HAP-1 (cell line): ENCODE results near the gene TDRD9.

ENCODE experiments used
- DNase-seq, 2 experiments: peaks; one replicate each; pipeline ENCODE4 v3.0.0-alpha.2; 2016 to 2020; ENCODE audit warnings: low spot score in 2 of 2
- H3K27me3 ChIP-seq: fragments of 250-450 bp; sonication (Bioruptor Pico); 2 replicates; pipeline ENCODE4 v1.5.1; 2020; ENCODE audit warnings: low read depth, mild to moderate bottlenecking, moderate library complexity
- H3K36me3 ChIP-seq: fragments of 250-450 bp; sonication (Bioruptor Pico); replicated peaks from 2 replicates; pipeline ENCODE4 v1.5.1; 2020; ENCODE audit warnings: mild to moderate bottlenecking
- H3K4me1 ChIP-seq: fragments of 250-450 bp; sonication (Bioruptor Pico); 2 replicates; pipeline ENCODE4 v1.5.1; 2020; ENCODE audit warnings: mild to moderate bottlenecking
- H3K4me3 ChIP-seq: fragments of 250-450 bp; sonication (Bioruptor Pico); 2 replicates; pipeline ENCODE4 v1.5.1; 2020; ENCODE audit warnings: mild to moderate bottlenecking, moderate library complexity
- H3K9me3 ChIP-seq: fragments of 250-450 bp; sonication (Bioruptor Pico); 2 replicates; pipeline ENCODE4 v1.5.1; 2020; ENCODE audit warnings: mild to moderate bottlenecking, moderate library complexity
- in situ Hi-C: fragments of 300-500 bp; cut with MboI; formaldehyde crosslinking; loops from 3 replicates; pipeline ENCODE4 v1.14.3; 2020; ENCODE audit warnings: low sequenced_read_pairs, inconsistent platforms, mixed read lengths

TDRD9 gene

DNA sequence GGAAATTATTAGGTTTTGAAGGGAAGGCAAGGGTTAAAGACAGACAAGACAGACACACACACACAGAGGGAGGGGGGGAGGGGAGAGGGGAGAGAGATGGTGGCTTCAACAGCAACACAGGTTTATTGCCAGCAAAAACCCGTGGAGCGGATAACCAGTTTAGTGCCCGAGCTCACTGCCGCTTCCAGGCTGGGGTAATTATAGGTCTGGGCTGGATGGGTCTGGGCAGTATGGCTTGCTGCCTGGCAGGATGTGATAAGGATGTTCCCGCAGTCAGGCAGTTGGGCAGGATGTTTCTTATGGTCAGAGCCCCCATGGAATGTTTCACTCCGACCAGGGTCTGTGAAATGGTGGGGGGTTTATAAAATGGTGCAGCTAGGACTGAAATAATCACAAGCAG is 4.4 kb upstream of the TDRD9 start:
- no peak for DNase-seq
- in situ Hi-C loops: no loop called here
- no peaks in the 10 kb centered on the region for H3K9me3 ChIP-seq
- H3K36me3 ChIP-seq: peaks cover 2% of the 10 kb centered on the region
- peaks cover 4% of the 10 kb centered on the region; the same call in 1 of the 2 replicates for H3K27me3 ChIP-seq
- H3K4me1 ChIP-seq: no peaks in the 10 kb centered on the region
- no peak overlapping the region for H3K4me3 ChIP-seq

DNA sequence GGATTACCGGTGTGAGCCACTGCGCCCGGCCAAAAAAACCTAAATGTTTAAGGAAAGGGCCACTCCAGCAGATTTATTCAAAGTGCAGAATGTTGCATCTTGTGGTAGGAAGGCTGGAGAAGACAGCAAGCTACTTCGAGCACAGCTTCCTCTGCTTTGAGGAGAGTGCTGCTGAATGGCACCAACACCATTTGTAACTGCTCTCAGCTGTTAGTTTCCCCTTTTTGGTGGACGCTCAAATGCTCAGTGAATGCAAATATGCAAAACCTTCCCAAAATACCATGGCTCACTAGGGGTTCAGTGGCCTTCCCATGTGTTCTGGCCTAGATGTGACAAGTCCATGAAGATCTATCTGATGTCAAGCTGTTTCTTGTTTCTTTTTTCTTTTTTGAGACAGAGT is 2.9 kb upstream of the TDRD9 start:
- Histone ChIP-seq H3K4me3 (no peak overlapping the region), H3K36me3 (no peaks in the 10 kb centered on the region; the same call in 1 of the 2 replicates), H3K9me3 (no peaks in the 10 kb centered on the region), H3K27me3 (peaks cover 4% of the 10 kb centered on the region; the same call in 1 of the 2 replicates), H3K4me1 (no peaks in the 10 kb centered on the region)
- in situ Hi-C loops: no loop called here
- no peak for DNase-seq

DNA sequence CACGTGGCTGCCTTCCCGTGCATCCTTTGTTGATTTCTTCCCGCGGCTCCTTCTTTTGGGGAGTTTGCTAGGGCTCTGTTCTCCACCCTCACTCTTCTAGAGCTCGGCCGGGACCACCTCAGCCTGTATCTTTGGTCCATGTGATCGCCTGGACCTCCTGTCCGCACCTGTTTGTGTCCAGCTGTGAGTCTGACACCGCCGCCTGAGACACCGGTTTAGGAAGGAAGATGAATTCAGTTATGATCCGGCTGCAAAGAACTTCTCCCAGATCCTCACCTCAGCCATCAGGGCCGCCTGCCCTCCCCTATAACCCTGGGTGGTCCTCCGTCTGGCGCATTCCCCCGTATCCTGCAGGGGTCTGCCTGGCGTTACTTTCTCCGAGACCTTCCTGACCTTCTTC is 690 bp upstream of the TDRD9 start:
- no peaks in the 10 kb centered on the region for H3K4me1 ChIP-seq
- H3K27me3 ChIP-seq: peaks cover 4% of the 10 kb centered on the region; the same call in 1 of the 2 replicates
- no peaks in the 10 kb centered on the region for H3K36me3 ChIP-seq
- DNase-seq: no peak
- in situ Hi-C loops: no loop called here
- no peaks in the 10 kb centered on the region for H3K9me3 ChIP-seq
- no peak overlapping the region for H3K4me3 ChIP-seq

DNA sequence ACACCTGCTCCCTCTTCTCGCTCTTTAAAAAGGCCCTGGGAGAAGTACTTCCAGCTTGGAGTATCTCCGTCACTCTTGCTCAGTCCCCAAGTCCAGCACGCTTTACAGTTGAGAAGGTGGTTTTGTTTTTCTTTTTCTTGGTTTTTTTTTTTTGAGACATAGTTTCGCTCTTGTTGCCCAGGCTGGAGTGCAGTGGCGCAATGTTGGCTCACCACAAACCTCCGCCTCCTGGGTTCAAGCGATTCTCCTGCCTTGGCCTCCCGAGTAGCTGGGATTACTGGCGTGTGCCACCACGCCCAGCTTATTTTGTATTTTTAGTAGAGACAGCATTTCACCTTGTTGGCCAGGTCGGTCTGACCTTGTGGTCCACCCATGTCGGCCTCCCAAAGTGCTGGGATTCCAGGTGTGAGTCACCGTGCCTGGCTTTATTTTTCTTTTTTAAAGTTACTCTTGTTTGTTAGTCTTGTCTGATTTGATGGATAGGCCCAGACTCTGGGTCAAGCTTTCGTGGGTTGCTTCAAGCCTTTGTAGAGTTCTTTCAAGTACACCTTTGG is 1.9 kb downstream of the TDRD9 start:
- H3K36me3 ChIP-seq: no peaks in the 10 kb centered on the region
- no peaks in the 10 kb centered on the region for H3K9me3 ChIP-seq
- no peaks in the 10 kb centered on the region for H3K4me1 ChIP-seq
- DNase-seq: no peak
- H3K27me3 ChIP-seq: peaks cover 5% of the 10 kb centered on the region; the same call in 1 of the 2 replicates
- H3K4me3 ChIP-seq: no peak overlapping the region
- in situ Hi-C loops: no loop called here

GRCh38 chr14:103931422-103931821 is 3.2 kb downstream of the TDRD9 start:
- Histone ChIP-seq H3K4me1 (no peaks in the 10 kb centered on the region), H3K9me3 (no peaks in the 10 kb centered on the region), H3K27me3 (peaks cover 5% of the 10 kb centered on the region; the same call in 1 of the 2 replicates), H3K4me3 (no peak overlapping the region), H3K36me3 (no peaks in the 10 kb centered on the region)
- in situ Hi-C loops: no loop called here
- no peak for DNase-seq

- no peaks in the 10 kb centered on the region for H3K36me3 ChIP-seq
- peaks cover 5% of the 10 kb centered on the region; the same call in 1 of the 2 replicates for H3K27me3 ChIP-seq
- H3K9me3 ChIP-seq: no peaks in the 10 kb centered on the region
- no peak for DNase-seq
- in situ Hi-C loops: no loop called here
- H3K4me3 ChIP-seq: no peak overlapping the region
- H3K4me1 ChIP-seq: no peaks in the 10 kb centered on the region
These were observed 4.7 kb downstream of the TDRD9 start for GRCh38 chr14:103932791-103933490.

DNA sequence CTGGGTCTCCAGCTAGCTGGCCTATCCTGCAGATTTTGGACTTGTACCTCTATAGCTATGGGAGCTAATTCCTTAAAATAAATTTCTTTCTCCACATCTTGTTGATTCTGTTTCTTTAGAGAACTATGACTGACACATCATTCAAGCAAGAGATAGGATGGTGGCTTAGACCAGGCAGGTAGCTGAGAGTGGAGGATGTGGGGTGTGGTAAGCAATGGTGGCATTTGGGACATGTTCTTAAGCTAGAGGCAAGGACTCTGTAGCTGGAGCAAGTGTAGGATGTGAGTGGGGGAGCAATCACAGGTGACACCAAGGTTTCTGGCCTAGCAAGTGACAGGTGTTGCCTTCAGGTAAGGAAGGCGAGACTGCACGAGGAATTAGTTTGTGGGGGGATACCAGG is 6.8 kb downstream of the TDRD9 start:
- in situ Hi-C loops: no loop called here
- Histone ChIP-seq H3K27me3 (peaks cover 10% of the 10 kb centered on the region), H3K4me1 (no peaks in the 10 kb centered on the region), H3K9me3 (no peaks in the 10 kb centered on the region), H3K36me3 (no peaks in the 10 kb centered on the region), H3K4me3 (no peak overlapping the region)
- no peak for DNase-seq

DNA sequence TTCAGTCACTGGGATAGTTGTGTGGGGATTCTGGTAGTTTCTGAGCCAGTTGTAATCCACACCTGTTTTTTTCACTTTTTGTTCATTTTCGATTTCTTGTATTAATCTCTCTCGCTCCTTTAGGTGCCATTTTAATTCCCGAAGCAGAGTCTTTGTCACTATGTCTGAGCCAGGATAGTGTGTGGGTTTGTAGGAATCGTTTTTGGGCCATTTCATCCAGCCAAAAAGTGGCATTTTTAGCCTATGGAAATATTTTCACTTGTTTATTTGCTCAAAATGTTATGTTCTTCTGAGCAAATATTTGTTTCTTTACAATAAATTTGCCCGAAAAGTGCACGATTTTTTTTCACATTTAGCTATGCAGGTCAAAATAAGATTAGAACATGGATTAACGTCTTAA is 13.2 kb downstream of the TDRD9 start:
- no peak for DNase-seq
- H3K9me3 ChIP-seq: 0 out of 2 replicates have a peak, but pooled peaks cover 2% of the 10 kb centered on the region
- no peaks in the 10 kb centered on the region for H3K36me3 ChIP-seq
- H3K4me3 ChIP-seq: no peak overlapping the region
- H3K27me3 ChIP-seq: peaks cover 33% of the 10 kb centered on the region
- in situ Hi-C loops: no loop called here
- no peaks in the 10 kb centered on the region; the same call in 1 of the 2 replicates for H3K4me1 ChIP-seq

DNA sequence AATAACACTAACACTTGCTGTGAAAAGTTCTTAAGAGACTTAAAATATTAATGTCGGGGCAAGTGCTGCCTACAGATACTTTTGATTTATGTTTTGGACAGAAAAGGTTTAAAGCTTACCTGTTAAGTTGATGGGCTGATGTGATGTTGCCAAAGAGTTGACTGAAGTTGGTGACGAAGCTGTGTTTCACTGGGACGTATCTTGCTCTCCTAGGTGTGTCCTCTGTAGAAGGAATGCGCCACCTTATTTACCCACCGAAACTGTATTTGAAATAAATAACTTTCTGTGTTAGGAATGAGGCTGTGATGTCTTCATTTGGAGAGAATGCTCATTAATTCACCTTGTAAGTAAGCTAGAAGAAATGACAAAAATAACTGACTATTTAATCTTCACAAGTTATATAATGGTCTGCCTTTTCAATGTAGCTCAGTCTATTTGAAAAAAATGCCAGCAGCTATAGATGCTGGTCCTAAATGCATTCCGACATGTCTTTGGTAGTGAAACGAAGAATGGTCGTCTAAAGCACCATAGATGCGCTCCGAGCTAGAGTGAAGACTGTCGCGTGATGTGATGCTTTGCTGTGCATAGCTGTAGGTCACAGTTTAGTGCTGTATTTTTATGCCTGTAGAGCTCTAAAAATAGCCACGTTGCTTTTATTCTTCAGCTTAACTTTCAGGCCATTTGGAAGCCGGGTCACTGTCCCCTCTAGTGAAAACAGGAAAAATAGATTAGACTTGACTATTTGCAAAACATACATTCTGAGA is 13.9 kb downstream of the TDRD9 start, which contains the start of gene RD3L:
RD3L (minus strand) TSS at position 557 of the 764 bp plus-strand sequence. CDS start 834 bp downstream, outside the sequence.
- Histone ChIP-seq H3K4me1 (no peaks in the 10 kb centered on the region; the same call in 1 of the 2 replicates), H3K4me3 (no peak within 1 kb of the TSS), H3K9me3 (0 out of 2 replicates have a peak, but pooled peaks cover 2% of the 10 kb centered on the region), H3K27me3 (peaks cover 33% of the 10 kb centered on the region), H3K36me3 (no peaks in the 10 kb centered on the region)
- in situ Hi-C loops: no loop called here
- no peak for DNase-seq

- peaks cover 33% of the 10 kb centered on the region for H3K27me3 ChIP-seq
- H3K4me1 ChIP-seq: no peaks in the 10 kb centered on the region; the same call in 1 of the 2 replicates
- 0 out of 2 replicates have a peak, but pooled peaks cover 2% of the 10 kb centered on the region for H3K9me3 ChIP-seq
- no peaks in the 10 kb centered on the region for H3K36me3 ChIP-seq
- in situ Hi-C loops: no loop called here
- DNase-seq: no peak
- no peak overlapping the region for H3K4me3 ChIP-seq
These were observed 15.4 kb downstream of the TDRD9 start for GRCh38 chr14:103943673-103944072.

DNA sequence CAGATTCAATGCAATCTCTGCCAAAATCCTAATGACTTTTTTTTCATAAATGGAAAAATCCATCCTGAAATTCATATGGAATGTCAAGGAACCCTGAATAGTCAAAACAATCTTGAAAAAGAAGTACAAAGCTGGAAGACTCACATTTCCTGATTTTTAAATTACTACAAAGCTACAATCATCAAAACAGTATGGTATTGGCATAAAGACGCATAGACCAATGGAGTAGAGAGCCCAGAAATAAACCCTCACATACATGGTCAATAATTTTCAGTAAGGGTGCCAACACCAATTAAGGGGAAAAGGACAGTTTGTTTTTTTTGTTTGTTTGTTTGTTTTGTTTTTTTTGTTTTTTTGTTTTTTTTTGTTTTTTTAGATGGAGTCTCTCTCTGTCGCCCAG is 18.7 kb downstream of the TDRD9 start:
- H3K36me3 ChIP-seq: no peaks in the 10 kb centered on the region
- no peak for DNase-seq
- no peaks in the 10 kb centered on the region; the same call in 1 of the 2 replicates for H3K4me1 ChIP-seq
- H3K27me3 ChIP-seq: 0 out of 2 replicates have a peak, but pooled peaks cover 10% of the 10 kb centered on the region
- no peak overlapping the region for H3K4me3 ChIP-seq
- in situ Hi-C loops: no loop called here
- H3K9me3 ChIP-seq: 0 out of 2 replicates have a peak, but pooled peaks cover 2% of the 10 kb centered on the region

GRCh38 chr14:103948442-103948841 is 20.2 kb downstream of the TDRD9 start:
- DNase-seq: no peak
- H3K4me3 ChIP-seq: no peak overlapping the region
- H3K9me3 ChIP-seq: 0 out of 2 replicates have a peak, but pooled peaks cover 2% of the 10 kb centered on the region
- no peaks in the 10 kb centered on the region; the same call in 1 of the 2 replicates for H3K4me1 ChIP-seq
- no peaks in the 10 kb centered on the region for H3K36me3 ChIP-seq
- in situ Hi-C loops: no loop called here
- H3K27me3 ChIP-seq: 0 out of 2 replicates have a peak, but pooled peaks cover 7% of the 10 kb centered on the region

GRCh38 chr14:103949131-103949790 is 21.0 kb downstream of the TDRD9 start:
- Histone ChIP-seq H3K36me3 (no peaks in the 10 kb centered on the region), H3K27me3 (0 out of 2 replicates have a peak, but pooled peaks cover 7% of the 10 kb centered on the region), H3K9me3 (0 out of 2 replicates have a peak, but pooled peaks cover 2% of the 10 kb centered on the region), H3K4me1 (no peaks in the 10 kb centered on the region; the same call in 1 of the 2 replicates), H3K4me3 (no peak overlapping the region)
- in situ Hi-C loops: no loop called here
- no peak for DNase-seq
